ENCODE results near the gene PTER. TPM values are rescaled to one million over a fixed set of nuclear protein-coding genes. Genes with fewer than 3 reads are reported as not detected.

PTER gene
- total RNA-seq, 4 donors from 2014 or later = 21.0 to 31.2 (median 24.4) TPM

DNA sequence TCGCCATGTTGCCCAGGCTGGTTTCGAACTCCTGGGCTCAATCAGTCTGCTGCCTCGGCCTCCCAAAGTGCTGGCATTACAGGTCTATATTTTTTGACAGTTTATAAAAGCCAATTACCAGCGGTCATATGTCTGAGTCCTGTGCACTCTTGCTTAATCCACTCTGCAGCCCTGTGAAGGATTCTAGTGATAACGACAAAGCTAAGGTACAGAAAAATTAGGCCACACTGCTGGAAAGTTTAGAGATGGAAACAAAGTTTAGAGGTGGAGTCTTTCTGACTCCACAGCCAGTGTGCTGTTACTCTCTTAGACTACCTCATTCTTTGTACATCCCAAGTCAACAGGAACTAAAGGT is 707 bp downstream of the PTER start:
- no peak for DNase-seq
- no peak for TF ChIP-seq CTCF (IDR thresholded peaks at IDR 0.05)
- no peak for TF ChIP-seq POLR2A (IDR thresholded peaks at IDR 0.05)
- peak overlapping the region in 2 of 3 donors; percentile 27 to 42 for H3K4me3 ChIP-seq (replicated peaks in 1 of 3)
- peak overlapping the region in 2 of 3 donors; percentile 70 to 85 for H3K27ac ChIP-seq
- H3K4me1 ChIP-seq = peaks cover 32 to 35% of the 10 kb centered on the region in 2 donors
- H3K36me3 ChIP-seq = no peaks in the 10 kb centered on the region
- H3K27me3 ChIP-seq = no peaks in the 10 kb centered on the region
- H3K9me3 ChIP-seq = no peaks in the 10 kb centered on the region
- intact Hi-C loops (cut with DNase I) = loop anchor here (10.0 kb wide), 1 partner anchor 47 kb away; no protein-coding TSS in a partner anchor
- WGBS, 2 donors = 76 to 86% methylated on average over 5 of the region's 5 CpGs

DNA sequence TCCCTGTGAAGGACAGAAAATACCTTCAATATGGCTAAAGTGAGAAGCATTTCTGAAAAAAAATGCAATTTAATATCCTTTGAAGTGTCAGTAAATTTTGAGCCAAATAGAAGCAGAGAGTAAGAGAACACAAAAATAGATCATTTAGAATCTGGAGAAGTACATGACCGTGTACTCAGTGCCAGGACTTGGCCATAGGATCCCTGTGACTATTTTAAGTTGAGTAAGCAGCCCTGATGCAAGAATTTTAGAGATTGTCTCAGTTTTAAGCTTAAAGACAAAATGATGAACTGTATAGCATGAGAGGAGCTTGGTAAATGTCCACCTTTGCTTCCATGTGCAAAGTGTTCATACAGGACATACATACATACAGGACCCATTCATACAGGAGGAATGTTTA is 2.5 kb downstream of the PTER start:
- peaks cover 32 to 35% of the 10 kb centered on the region in 2 donors for H3K4me1 ChIP-seq
- no peaks in the 10 kb centered on the region for H3K9me3 ChIP-seq
- H3K27me3 ChIP-seq = no peaks in the 10 kb centered on the region
- intact Hi-C loops (cut with DNase I) = loop anchor here (10.0 kb wide), 1 partner anchor 46 kb away; no protein-coding TSS in a partner anchor
- no peak overlapping the region for H3K4me3 ChIP-seq (replicated peaks in 1 of 3)
- WGBS, 2 donors = 74 to 77% methylated on average over 1 of the region's 1 CpG
- DNase-seq = no peak
- TF ChIP-seq POLR2A (IDR thresholded peaks at IDR 0.05) (no peak), CTCF (IDR thresholded peaks at IDR 0.05) (no peak)
- peak overlapping the region; percentile 81 to 86 (median 86) for H3K27ac ChIP-seq
- H3K36me3 ChIP-seq = no peaks in the 10 kb centered on the region

DNA sequence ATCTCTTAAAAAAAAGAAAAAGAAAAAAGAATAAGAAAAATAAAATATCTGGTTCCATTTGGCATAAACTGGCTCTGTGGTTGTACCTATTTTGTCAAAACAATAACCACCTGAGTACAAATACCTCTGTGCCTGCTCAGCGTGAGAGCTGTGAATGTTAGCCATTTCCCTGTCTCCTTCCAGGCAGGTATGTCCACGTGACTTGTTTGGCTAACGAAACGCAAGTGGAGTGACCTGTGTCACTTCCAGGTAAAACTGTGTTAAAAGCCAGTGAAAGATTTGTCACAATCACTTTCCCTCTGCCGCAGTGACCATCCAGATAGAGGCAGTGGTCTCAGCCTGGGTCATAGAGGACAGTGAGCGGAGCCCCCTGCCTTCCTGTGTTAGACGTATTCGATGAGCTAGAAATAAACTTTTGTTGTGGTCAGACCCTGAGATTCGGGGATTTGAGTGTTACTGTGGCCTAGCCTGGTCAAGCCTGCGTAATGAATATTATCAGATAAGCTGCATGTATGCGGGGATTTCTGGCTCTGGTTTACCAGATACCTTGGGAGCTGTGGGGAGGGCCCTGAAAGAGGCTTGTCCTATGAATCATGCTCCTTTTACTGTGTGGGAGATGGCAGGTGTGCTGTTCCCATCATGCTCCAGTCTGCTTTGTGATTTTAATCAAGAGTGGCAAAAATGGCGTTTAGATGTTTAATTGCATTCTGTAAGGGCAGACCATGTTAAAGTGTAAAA is 3.8 kb downstream of the PTER start:
- Histone ChIP-seq H3K9me3 (no peaks in the 10 kb centered on the region), H3K4me1 (peaks cover 32 to 35% of the 10 kb centered on the region in 2 donors), H3K27ac (peak overlapping the region; percentile 81 to 86 (median 86)), H3K36me3 (no peaks in the 10 kb centered on the region), H3K4me3 (replicated peaks in 1 of 3) (no peak overlapping the region), H3K27me3 (no peaks in the 10 kb centered on the region)
- WGBS, 2 donors = 57 to 59% methylated on average over 11 to 12 of the region's 12 CpGs
- peak; percentile 70 to 73 for DNase-seq
- TF ChIP-seq CTCF (IDR thresholded peaks at IDR 0.05) = no peak
- no peak for TF ChIP-seq POLR2A (IDR thresholded peaks at IDR 0.05)
- intact Hi-C loops (cut with DNase I) = no loop called here

- H3K4me3 ChIP-seq (replicated peaks in 1 of 3) = no peak overlapping the region
- H3K27ac ChIP-seq = peak overlapping the region; percentile 81 to 86 (median 86)
- peaks cover 40 to 42% of the 10 kb centered on the region in 2 donors for H3K4me1 ChIP-seq
- intact Hi-C loops (cut with DNase I) = no loop called here
- no peaks in the 10 kb centered on the region for H3K36me3 ChIP-seq
- H3K27me3 ChIP-seq = no peaks in the 10 kb centered on the region
- DNase-seq = no peak
- 72 to 75% methylated on average over 9 of the region's 9 CpGs for WGBS, 2 donors
- TF ChIP-seq CTCF (IDR thresholded peaks at IDR 0.05) (no peak), POLR2A (IDR thresholded peaks at IDR 0.05) (no peak)
- H3K9me3 ChIP-seq = no peaks in the 10 kb centered on the region
Observed at GRCh38 chr10:16441173-16441840, 4.5 kb downstream of the PTER start.

- DNase-seq = no peak
- intact Hi-C loops (cut with DNase I) = no loop called here
- Histone ChIP-seq H3K36me3 (no peaks in the 10 kb centered on the region), H3K4me3 (replicated peaks in 1 of 3) (no peak overlapping the region), H3K27me3 (no peaks in the 10 kb centered on the region), H3K4me1 (peaks cover 39 to 43% of the 10 kb centered on the region in 2 donors), H3K27ac (no peak overlapping the region), H3K9me3 (no peaks in the 10 kb centered on the region)
- no peak for TF ChIP-seq POLR2A (IDR thresholded peaks at IDR 0.05)
- WGBS, 2 donors = 96 to 100% methylated on average over 1 of the region's 1 CpG
Observed at GRCh38 chr10:16442914-16443313, 6.1 kb downstream of the PTER start.
